GM18868 (cell line): ENCODE data around the gene HSPB7.
"Not testable (repeated sequence)": the region's sequence is repeated elsewhere in the genome, so short reads cannot be mapped to it uniquely, and the experiment has no call there.

Experiments
- ATAC-seq: cut with Tn5 transposase; IDR thresholded peaks from one replicate; pipeline ENCODE4 v1.9.1; 2021; ENCODE audit warnings: mild to moderate bottlenecking, moderate library complexity; ENCODE audit not compliant: unreplicated experiment

The HSPB7 gene

DNA sequence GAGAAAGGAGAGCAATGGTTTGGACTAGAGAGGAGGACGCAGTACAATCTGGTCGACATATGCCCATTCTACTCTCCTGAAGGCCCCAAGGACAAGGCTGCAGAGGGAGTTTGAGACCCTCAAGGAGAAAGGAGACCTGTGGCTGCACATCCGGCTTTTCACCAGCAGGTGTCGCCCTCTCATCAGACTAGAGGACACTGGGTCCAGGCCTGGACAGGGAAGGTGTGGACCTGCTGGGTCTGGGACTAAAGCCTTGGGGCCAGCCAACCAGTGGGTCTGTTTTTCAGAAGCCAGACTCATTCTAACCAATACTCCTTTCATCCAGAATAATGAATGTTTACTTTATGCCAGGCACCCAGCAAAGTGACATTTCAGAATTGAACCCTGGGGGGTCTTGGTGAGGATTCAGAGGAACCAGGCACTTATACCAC is 8.8 kb downstream of the HSPB7 start:
- no peak for ATAC-seq

DNA sequence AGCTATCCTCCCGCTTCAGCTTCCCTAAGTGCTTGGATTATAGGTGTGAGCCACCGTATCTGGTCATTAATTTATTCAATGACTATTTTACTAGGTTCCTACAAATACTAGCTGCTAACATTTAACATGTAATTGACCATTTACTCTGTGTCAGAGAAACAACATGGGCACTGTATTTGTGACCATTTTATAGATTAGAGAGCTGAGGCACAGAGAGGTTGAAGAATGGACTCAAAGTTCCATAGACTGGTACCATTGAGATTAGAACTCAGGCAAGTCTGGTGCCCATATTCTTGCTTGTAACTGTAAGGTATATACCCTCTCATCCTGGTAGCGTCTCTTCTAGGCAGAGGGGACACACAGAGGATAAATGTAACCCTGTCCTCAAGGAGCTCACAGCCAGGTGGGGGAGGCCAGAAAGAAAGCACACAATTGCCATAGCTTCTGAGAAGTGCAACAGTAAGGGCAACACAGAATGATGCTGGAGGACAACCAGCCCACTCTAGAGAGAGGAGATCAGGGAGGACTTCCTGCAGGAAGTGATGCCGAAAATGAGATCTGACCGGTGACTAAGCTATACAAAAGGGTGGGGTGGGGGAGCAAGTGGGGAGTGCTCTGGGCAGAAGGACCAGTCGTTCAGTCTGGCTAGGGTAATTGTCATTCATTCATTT is 10.0 kb downstream of the HSPB7 start:
- no peak for ATAC-seq

DNA sequence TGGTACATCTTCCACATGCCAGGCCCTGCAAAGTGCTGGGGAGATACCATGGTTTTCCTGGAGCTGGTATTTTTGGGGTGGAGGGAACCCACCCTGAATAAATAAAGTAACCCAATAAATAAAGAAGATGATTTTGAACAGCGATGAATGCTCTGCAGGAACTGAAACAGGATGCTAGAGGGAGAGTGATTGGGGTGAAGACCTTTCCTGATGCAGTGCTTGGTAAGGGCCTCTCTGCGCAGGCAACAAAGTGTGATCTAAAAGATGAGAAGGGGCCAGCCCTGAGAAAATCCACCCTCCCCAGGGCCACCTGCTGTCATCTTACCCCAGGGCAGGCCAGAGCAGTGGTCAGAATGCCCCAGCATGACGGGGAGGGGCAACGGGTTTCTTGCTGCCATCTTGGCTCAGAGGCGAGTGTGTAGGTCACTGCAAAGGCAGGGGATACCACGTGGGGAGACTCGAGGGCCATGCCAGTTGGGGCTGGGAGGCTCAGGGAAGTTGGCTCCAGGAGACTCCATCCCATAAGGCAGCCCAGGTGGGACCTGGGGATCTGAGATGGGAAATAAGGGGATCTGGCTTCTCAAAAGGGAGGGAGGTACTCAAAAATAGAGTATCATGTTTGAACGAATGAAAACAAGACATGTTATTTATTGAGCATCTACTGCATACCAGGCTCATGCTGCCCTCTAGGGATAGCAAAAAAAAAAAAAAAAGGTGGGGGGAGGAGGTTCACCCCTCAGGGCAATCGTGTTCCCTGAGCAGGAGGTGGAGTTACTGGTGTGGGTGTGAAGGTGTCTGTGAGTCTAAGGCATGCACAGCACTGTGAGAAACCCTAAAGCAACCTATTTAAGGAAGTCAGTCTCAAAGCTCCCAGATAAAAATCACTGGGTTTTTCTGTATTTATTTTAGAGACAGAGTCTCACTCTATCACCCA is 11.0 kb downstream of the HSPB7 start:
- no peak for ATAC-seq

DNA sequence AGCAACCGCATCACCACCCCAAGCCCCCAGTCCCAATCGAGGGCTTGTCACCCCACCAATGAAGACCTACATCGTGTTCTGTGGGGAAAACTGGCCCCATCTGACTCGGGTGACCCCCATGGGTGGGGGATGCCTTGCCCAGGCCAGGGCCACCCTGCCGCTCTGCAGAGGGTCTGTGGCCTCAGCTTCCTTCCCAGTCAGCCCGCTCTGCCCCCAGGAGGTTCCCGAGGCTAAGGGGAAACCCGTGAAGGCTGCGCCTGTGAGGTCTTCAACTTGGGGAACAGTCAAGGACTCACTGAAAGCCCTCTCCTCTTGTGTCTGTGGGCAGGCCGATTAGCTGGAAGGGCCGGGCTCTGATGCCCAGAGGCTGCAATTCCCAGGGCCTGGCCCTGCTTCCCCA is 11.8 kb downstream of the HSPB7 start:
- no peak for ATAC-seq

DNA sequence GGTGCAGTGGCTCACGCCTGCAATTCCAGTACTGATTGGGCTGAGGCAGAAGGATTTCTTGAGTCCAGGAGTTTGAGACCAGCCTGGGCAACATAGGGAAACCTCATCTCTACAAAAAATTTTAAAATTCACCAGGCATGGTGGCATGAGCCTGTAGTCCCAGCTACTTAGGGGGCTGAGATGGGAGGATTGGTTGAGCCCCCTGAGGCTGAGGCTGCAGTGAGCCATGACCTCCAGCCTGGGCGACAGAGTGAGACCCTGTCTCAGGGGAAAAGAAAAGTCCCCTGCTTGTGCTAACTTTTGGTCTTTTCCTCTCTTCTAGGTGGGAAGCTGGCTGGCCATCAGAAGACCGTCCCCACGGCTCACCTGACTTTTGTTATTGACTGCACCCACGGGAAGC is 12.2 kb downstream of the HSPB7 start:
- ATAC-seq: no peak

DNA sequence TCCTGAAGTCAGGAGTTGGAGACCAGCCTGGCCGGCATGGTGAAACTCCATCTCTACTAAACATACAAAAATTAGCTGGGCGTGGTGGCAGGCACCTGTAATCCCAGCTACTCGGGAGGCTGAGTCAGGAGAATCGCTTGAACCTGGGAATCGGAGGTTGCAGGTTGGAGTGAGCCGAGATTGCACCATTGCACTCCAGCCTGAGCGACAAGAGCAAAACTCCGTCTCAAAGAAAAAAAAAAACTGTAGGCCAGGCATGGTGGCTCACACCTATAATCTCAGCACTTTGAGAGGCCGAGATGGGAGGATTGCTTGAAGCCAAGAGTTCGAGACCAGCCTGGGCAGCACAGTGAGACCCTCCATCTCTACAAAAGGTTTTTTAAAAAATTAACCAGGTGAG is 16.6 kb downstream of the HSPB7 start:
- ATAC-seq: not testable (repeated sequence)

DNA sequence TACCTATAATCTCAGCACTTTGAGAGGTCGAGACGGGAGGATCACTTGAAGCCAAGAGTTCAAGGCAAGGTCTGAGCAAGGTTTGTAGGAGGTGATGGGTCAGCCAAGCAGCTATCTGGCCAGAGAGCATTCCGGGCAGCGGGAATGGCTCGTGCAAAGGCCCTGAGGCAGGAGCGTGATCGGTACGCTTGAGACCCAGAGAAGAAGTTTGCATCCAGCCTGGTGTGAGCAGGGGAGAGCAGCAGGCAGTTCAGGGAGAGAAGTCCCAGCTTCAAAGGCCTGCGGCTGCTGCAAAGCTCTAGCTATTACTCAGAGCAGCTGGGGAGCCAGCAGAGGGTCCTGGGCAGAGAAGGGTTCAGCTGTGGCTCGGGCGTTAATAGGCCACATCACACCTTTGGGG is 18.9 kb downstream of the HSPB7 start:
- ATAC-seq: no peak

DNA sequence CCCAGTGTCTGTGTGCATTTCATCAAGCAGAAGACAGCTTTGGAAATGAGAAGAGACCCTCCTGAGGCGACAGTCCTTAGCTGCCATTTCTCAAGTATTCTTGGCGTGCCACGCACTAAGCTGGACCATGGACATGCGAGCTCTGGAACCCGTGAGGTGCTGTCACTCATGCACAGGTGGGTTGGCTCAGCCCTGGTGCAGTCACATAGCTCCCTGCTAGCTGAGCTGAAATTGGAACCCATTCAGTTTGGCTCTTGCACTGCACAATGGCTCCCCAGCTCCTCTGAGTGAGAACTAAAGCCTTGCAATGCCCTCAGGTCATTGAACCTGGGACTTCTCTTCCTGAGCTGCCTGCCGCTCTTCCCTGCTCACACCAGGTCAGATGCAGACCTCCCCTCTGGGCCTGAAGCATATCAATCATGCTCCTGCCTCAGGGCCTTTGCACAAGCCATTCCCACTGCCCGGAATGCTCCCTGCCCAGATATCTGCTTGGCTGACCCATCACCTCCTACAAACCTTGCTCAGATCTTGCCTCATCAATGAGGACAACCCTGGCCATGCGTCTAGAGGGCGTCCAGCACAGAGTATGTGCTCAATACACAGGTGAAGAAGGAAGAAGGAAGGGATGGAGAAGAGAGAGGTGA is 20.1 kb downstream of the HSPB7 start:
- ATAC-seq: no peak

DNA sequence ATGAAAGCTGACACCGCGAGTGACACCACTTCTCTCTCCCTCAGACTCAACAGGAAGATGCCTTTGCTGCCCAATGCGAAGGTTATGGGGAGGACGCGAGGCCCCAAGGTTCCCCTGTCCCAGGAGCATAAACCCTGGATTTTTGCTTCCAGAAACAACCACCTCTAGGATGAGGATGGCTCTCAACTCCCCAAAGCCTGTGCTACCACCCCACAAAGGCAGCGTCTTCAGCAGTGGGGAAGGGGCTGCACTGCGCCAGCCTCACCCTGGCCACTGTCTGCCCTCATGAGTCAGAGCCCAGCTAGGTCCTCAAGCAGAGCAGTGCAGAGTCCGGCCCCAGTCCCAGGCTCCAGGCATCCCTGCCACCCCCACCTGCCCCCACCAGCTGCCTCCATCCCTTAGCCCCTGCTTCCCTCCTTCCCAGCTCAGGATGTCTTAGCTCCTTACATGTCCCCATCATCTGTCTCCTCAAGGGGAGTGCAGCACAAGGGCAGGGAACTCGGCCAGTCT is 20.7 kb downstream of the HSPB7 start:
- ATAC-seq: no peak

DNA sequence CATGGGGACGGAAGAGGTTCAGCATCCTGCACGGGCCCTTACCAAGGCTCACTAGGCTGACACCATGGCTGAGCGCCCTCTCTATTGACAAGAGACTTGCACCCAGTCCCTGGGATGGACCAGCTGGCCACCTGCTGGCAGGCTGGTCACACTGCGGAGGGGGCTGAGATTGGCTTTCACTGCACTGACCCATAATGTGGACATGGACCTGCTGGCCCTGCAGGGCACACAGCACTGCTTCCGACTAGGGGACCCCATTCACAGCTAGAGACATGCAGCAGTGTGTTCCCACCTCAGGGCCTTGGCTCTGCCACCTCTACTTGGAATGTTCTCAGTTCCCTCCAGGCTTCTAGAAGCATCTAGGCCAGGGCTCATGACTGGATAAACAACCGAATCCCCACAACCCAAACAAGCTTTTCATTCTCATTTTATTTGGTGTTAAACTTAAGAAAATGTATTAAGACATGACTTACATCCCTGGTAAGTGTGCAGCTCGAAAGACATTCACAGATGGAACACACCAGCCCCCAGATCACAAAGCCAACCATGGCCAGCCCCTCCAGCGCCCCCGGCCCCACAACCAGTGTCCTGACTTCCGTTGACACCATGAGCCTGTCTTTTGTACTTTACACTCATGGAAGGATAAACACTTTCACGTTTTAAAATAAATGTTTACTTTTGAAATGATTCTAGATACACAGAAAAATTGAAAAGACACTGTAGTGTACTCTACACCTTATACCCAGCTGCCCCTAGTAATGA is 23.1 kb downstream of the HSPB7 start:
- ATAC-seq: no peak

DNA sequence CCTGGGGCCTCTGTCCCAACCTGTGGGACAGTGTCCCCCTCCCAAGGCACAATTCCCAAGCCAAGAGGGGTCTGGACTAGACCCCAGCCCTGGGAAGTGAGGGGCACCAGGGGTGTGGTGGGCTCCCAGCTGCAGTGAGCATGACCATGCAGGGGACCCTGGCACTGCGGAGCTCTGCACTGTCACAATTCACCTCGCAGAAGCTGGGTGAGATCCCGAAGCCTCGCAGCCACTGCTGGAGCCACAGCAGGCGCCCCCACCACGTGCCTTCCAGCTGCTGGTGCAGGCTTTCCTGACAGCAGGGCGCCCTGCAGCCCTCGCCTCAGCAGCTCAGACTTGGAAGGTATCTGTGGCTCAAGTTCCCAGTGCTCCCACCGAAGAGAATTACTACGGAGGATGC is 23.8 kb downstream of the HSPB7 start:
- ATAC-seq: no peak

DNA sequence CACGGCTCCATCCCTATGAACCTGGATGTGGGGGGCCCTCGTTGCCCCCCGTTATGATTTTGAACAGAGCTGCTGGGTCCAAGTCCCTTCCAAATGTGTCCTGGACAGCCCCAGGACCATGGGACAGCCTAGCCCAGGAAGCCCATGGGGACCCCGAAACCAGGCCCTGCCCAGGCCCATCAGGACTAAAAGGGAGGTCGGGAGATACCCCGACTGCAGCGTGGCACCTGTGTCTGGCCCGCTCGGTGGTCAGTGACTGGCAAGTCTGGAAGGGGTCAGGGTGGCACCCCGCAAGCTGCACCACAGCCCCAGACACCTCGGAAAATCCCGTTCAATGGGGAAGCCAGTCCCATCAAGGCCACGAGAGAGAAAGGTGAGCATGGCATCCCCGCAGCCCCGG is 24.2 kb downstream of the HSPB7 start:
- no peak for ATAC-seq

DNA sequence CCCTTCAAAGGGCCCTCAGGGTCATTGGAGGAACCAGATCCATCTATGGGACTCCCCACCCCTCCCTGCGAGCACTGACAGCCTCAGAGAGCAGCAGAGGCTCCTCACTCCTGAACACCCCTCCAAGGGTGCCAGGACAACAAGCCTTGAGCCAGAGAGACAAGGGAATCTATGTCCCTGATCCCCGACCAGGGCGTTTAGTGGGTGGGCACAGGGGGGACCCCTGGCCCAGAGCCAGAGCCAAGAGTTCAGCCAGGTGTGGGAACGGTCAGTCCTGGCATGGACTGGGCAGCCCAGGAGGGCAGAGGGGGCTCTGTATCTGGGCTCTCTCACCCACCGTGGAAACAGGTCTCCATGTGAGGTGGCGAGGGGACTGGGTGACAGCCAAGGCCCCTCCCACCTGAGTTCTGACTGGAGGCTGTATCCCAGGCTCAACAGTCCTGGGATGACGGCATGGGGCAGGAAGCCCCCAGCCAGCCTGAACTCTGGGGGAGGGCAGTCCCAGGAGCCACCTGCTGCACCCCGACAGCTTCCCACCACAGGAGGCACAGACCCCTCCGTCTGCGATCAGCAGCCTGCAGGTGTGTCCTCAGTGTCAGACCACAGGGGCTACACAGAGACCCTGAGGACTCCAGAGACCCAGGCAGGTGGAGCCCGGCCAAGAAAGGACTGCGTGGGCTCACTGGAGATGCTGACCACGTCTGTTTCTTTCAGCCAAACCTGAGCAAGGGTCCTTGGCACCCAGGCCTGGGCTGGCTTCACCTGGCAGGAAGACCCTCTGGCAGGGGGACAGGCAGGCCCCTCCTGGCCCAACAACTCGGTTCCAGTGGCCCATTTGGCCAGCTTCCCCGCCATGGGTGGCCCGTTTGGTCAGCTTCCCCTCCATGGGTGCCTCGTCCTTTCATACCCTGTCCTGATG is 25.0 kb downstream of the HSPB7 start:
- no peak for ATAC-seq

DNA sequence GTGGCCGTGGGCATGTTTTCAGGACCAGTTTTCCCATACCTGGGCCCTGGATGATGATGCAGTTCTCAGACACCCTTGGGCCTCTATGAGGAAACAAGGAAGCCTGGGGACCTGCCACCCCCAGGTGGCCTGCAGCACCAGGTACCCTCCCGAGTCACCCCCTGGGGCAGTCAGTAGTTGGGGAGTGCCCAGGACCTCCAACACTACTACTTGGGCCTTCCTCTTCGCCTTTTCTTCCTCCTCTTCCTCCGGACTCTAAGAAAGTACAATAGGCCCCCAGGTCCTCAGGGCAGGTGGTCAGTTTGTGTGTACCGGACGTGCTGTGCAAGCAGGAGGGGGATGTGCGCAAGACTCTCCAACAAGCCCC is 25.7 kb downstream of the HSPB7 start:
- no peak for ATAC-seq

DNA sequence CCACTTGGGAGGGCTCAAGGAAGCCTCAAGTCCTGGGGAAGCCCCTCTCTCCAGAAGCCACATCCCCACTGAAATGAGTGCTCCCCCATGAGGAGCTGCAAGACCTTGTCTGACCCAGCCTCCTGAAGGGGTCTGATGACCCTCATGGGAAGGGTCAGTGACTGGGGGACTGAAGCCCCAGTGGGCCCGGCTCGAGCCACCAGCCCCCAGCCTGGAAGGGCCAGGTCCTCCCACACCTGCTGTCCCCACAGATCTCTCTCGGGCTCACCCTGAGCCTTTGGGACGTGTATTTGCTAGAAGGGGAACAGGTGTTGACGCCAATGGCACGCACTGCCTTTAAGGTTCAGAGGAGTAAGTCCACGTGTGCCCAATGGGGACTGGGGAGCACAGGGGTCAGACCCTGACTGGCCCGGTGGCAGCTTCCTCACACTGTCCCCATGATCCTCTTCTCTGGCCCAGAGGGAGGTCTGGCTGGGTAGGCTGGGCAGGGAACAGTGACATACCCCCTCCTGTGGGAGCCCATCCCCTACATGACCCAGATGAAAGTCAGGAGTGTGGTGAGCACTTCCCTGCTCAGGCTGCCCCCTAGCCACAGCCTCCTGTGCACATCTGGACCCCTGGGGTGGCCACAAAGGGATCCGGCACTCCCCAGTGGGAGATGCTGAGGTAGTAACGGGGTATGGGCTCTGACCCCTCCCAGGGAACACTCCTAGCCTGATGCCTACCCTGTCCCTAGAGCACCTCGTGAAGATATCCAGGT is 26.2 kb downstream of the HSPB7 start:
- no peak for ATAC-seq

DNA sequence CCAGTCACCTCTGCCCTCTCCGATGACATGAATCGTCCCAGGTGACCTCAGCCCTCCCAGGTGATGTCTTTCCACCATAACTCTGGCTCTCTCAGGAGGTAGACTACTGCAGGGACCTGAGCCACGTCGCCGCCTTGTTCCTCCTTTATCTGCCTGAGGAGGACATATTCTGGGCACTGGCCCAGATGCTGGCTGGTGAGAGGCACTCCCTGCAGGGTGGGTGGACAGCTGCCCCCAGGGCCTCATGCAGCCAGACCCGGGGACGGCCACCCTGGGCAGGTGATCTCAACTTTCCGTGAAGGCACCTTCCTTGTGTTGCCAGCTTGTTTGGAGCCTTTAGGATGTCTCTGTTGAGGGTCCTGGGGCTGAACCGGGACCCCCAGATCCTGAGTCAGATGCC is 28.1 kb downstream of the HSPB7 start:
- ATAC-seq: no peak

DNA sequence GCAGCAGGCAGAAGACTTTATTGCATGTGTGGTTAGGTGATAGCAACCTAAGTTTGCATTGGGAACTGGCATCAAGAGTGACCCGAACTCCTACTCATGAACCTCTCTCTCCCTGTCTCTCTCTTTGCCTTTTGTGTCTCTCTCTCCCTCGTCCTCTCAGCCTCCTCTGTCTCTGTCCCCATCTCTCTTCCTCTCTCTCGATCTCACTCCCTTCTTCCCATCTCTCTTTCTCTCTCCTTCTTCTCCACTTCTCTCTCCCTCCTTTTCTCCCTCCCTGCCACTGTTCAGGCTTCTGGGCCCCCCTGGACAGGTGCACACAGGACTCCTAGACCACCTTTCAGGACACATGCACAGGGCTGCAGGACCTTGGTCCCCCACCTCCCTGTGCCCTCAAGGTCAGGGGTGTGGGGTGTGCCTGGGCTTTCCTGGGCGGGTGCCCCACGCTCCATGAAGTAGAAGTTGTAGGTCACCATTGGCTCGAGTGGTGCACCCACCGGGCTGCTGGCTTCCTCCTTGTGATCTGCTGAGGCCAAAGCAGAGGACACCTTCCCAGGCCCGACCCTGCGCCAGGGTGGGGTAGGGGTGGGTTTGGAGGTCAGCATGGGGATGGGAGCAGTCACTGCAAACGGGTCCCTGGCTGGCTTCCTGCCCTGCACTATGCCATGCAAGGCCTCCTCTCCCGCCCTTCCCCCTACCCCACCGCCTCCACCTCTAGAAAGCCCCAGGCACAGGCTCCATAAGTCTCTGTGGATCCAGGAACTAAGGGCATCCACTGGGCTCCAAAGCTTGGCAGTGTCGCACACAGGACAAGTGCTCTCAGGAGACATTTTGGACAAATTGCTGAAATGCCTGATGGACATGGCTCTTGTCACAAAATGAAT is 28.7 kb downstream of the HSPB7 start:
- no peak for ATAC-seq

DNA sequence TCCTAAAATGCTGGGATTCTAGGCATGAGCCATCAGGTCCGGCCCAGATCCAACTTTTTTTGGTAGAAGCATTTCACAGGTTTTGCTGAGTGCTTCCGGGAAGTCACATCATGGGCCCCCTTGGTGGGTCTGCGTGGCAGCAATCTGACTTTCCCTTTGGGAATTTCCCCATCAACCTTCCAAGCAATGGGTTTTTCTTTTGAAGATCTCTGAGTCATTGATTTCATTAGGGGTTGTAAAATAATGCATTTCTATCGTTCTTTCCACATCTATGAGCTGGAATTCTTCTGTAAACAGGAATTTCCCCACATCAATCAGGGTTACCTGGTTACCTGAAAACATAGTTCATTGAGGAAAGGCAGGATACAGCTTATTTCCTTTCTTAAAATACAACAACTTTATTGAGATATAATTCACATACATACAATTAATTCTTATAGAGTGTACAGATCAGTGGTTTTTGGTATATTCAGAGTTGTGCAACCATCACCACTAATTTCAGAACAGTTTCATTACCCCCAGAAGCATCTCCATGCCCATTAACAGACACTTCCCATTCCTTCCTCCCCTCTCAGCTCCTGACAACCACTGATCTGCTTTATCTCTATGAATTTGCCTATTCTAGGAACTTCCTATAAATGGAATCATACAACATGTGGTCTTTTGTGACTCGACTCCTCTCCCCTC is 32.1 kb downstream of the HSPB7 start:
- no peak for ATAC-seq
